SK-N-SH (cell line): ENCODE measurements around the gene MROH2A. TPM values are rescaled to one million over a fixed set of nuclear protein-coding genes. Genes with fewer than 3 reads are reported as not detected.

Source experiments
- CTCF ChIA-PET: fragments of 300-600, 350-600 bp; formaldehyde crosslinking; extraction: SDS; loops from one replicate; lab custom pipeline; 2021; lab: Yijun Ruan, JAX
- POLR2A ChIA-PET: fragments of 350-600 bp; sonication (Branson Sonifier 250); formaldehyde crosslinking; extraction: SDS; loops from one replicate; lab custom pipeline; 2020; ENCODE audit warnings: antibody characterized with exemption, inconsistent platforms; lab: Yijun Ruan, JAX
- DNase-seq: peaks from one replicate; pipeline ENCODE4 v3.0.0; 2012
- H2AFZ ChIP-seq: fragments of 200-600 bp; sonication (generic); 2 replicates; pipeline ENCODE4 v1.8.1; 2016; ENCODE audit warnings: antibody characterized with exemption, mild to moderate bottlenecking, low read depth
- H3F3A ChIP-seq: fragments of 200-600 bp; sonication (generic); replicated peaks from 2 replicates; pipeline ENCODE3; 2016; ENCODE audit warnings: antibody characterized with exemption, mild to moderate bottlenecking; ENCODE audit not compliant: insufficient read depth
- H3K27ac ChIP-seq, 2 experiments: fragments of 200-500 bp in 1 of 2; fragments of 200-600 bp in 1 of 2; sonication (Bioruptor generic) in 1 of 2; sonication (generic), shearing (Covaris generic) in 1 of 2; 2 replicates each; pipeline versions ENCODE4 v1.5.1 to v1.6.1; 2014 to 2016; ENCODE audit warnings: low read depth in 2 of 2, inconsistent platforms in 1 of 2, low read length in 1 of 2, mild to moderate bottlenecking in 1 of 2, mixed read lengths in 1 of 2
- H3K27me3 ChIP-seq: fragments of 200-600 bp; sonication (generic), shearing (Covaris generic); 2 replicates; pipeline ENCODE4 v1.6.1; 2016; ENCODE audit warnings: mixed run types; ENCODE audit not compliant: insufficient read depth
- H3K36me3 ChIP-seq, 2 experiments: fragments of 200-500 bp in 1 of 2; fragments of 200-600 bp in 1 of 2; sonication (Bioruptor generic) in 1 of 2; sonication (generic) in 1 of 2; replicated peaks in 1 of 2; 2 replicates each; pipeline versions ENCODE3 to v1.5.1; 2014 to 2016; ENCODE audit warnings: low read length in 1 of 2, mild to moderate bottlenecking in 1 of 2; ENCODE audit not compliant: insufficient read depth in 2 of 2, control insufficient read depth in 1 of 2
- H3K4me1 ChIP-seq, 2 experiments: fragments of 200-500 bp in 1 of 2; fragments of 200-600 bp in 1 of 2; sonication (Bioruptor generic) in 1 of 2; sonication (generic), shearing (Covaris generic) in 1 of 2; 2 replicates each; pipeline versions ENCODE4 v1.5.1 to v1.6.1; 2014 to 2016; ENCODE audit warnings: low read depth in 1 of 2, low read length in 1 of 2, mixed run types in 1 of 2; ENCODE audit not compliant: insufficient read depth in 2 of 2, control insufficient read depth in 1 of 2
- H3K4me2 ChIP-seq: fragments of 200-600 bp; sonication (generic), shearing (Covaris generic); 2 replicates; pipeline ENCODE4 v1.6.1; 2017; ENCODE audit warnings: mixed run types
- H3K4me3 ChIP-seq, 2 experiments: fragments of 200-500 bp in 1 of 2; fragments of 200-600 bp in 1 of 2; sonication (Bioruptor generic) in 1 of 2; sonication (generic), shearing (Covaris generic) in 1 of 2; 2 replicates each; pipeline versions ENCODE4 v1.5.1 to v1.8.1; 2014 to 2016; ENCODE audit warnings: low read depth in 2 of 2, inconsistent platforms in 1 of 2, low read length in 1 of 2, mild to moderate bottlenecking in 1 of 2, mixed read lengths in 1 of 2, moderate library complexity in 1 of 2
- H3K79me2 ChIP-seq: fragments of 200-600 bp; sonication (generic); 2 replicates; pipeline ENCODE4 v1.8.1; 2017; ENCODE audit warnings: mild to moderate bottlenecking; ENCODE audit not compliant: insufficient read depth
- H3K9ac ChIP-seq: fragments of 200-600 bp; sonication (generic); 2 replicates; pipeline ENCODE4 v1.6.1; 2017; ENCODE audit warnings: mixed run types
- H3K9me2 ChIP-seq: fragments of 200-600 bp; sonication (generic); 2 replicates; pipeline ENCODE4 v1.6.1; 2017; ENCODE audit warnings: mixed run types
- H3K9me3 ChIP-seq: fragments of 200-600 bp; sonication (generic); 2 replicates; pipeline ENCODE4 v1.6.1; 2017; ENCODE audit warnings: mixed run types, mild to moderate bottlenecking, moderate library complexity
- H4K20me1 ChIP-seq: fragments of 200-600 bp; sonication (generic); 2 replicates; pipeline ENCODE4 v1.6.1; 2017; ENCODE audit warnings: mild to moderate bottlenecking, mixed run types; ENCODE audit not compliant: insufficient read depth
- EZH2phosphoT487 ChIP-seq: fragments of 200-600 bp; sonication (generic); IDR thresholded peaks from 2 replicates; pipeline ENCODE4 v1.6.1; 2017; ENCODE audit warnings: low read depth, mixed run types, mild to moderate bottlenecking, antibody characterized with exemption, moderate library complexity, borderline replicate concordance
- FOSL2 ChIP-seq: IDR thresholded peaks from 2 replicates; pipeline ENCODE4 v1.4.0; 2012; ENCODE audit warnings: low read depth, mild to moderate bottlenecking, moderate library complexity, borderline replicate concordance
- FOXJ3 ChIP-seq: sonication (generic); formaldehyde crosslinking; IDR thresholded peaks from 2 replicates; pipeline ENCODE4 v1.5.1; 2020; ENCODE audit warnings: mild to moderate bottlenecking, missing genetic modification reagents
- GABPA ChIP-seq: IDR thresholded peaks from 2 replicates; pipeline ENCODE4 v1.4.0; 2012; ENCODE audit warnings: low read depth, mild to moderate bottlenecking
- GATA2 ChIP-seq: sonication (generic); formaldehyde crosslinking; IDR thresholded peaks from 2 replicates; pipeline ENCODE4 v1.5.0; 2020; ENCODE audit warnings: mild to moderate bottlenecking, missing genetic modification reagents
- IRF3 ChIP-seq: fragments of 150-350 bp; IDR thresholded peaks from 2 replicates; pipeline ENCODE4 v1.6.1; 2016; ENCODE audit warnings: mild to moderate bottlenecking, low read depth, low read length
- MXI1 ChIP-seq: IDR thresholded peaks from 2 replicates; pipeline ENCODE4 v1.6.1; 2012; ENCODE audit warnings: mild to moderate bottlenecking, low read depth, low read length, improper control_type of control experiment
- PBX3 ChIP-seq: IDR thresholded peaks from 2 replicates; pipeline ENCODE4; 2012
- POLR2AphosphoS5 ChIP-seq: IDR thresholded peaks from 2 replicates; pipeline ENCODE4 v1.6.1; 2012; ENCODE audit warnings: low read depth, low read length
- REST ChIP-seq: IDR thresholded peaks from 2 replicates; pipeline ENCODE4 v1.6.1; 2012; ENCODE audit warnings: mild to moderate bottlenecking, low read depth, low read length, moderate library complexity
- RXRA ChIP-seq: IDR thresholded peaks from 2 replicates; pipeline ENCODE4 v1.4.0; 2012; ENCODE audit warnings: low read depth, mild to moderate bottlenecking, borderline replicate concordance
- SIN3A ChIP-seq: IDR thresholded peaks from 2 replicates; pipeline ENCODE4 v1.6.1; 2012; ENCODE audit warnings: low read depth, mild to moderate bottlenecking, low read length, moderate library complexity, borderline replicate concordance
- SMC3 ChIP-seq: IDR thresholded peaks from 2 replicates; pipeline ENCODE4 v1.6.1; 2012; ENCODE audit warnings: low read depth, low read length, improper control_type of control experiment
- TAF1 ChIP-seq: IDR thresholded peaks from 2 replicates; pipeline ENCODE4 v1.6.1; 2012; ENCODE audit warnings: low read depth, mild to moderate bottlenecking, low read length, moderate library complexity, borderline replicate concordance
- TEAD4 ChIP-seq: IDR thresholded peaks from 2 replicates; pipeline ENCODE4 v1.4.0; 2012; ENCODE audit warnings: mild to moderate bottlenecking, borderline replicate concordance; ENCODE audit not compliant: insufficient read depth
- USF1 ChIP-seq: IDR thresholded peaks from 2 replicates; pipeline ENCODE4 v1.4.0; 2012; ENCODE audit warnings: low read depth, borderline replicate concordance
- USF2 ChIP-seq: fragments of 150-350 bp; IDR thresholded peaks from 2 replicates; pipeline ENCODE4 v1.6.1; 2017; ENCODE audit warnings: antibody characterized with exemption, low read length, low read depth, borderline replicate concordance
- WGBS: methylation state at CpG from one replicate; pipeline ENCODE4 v1.1.6; 2017; ENCODE audit warnings: low lambda C conversion rate; 5-methylcytosine and 5-hydroxymethylcytosine counted together
- polyA plus RNA-seq, 3 experiments: library from polyadenylated mRNA; depleted of rRNA; stranded (reverse); fragments of >200 nt; gene quantifications; 2 replicates each; pipeline ENCODE4 v1.2.3, GENCODE V29; 2012

MROH2A gene
- polyA plus RNA-seq, 1 of the 3 experiments (the other 2 are of a cell fraction) = 0.02 TPM

- Histone ChIP-seq H3K9me3 (no peaks in the 10 kb centered on the region), H3K4me3 (no peak overlapping the region), H3K9me2 (no peaks in the 10 kb centered on the region), H3K36me3 (no peaks in the 10 kb centered on the region), H3K9ac (no peak overlapping the region), H3K27ac (no peak overlapping the region), H3K4me1 (no peaks in the 10 kb centered on the region), H3K4me2 (no peak overlapping the region), H3F3A (no peaks in the 10 kb centered on the region), H4K20me1 (no peaks in the 10 kb centered on the region), H3K27me3 (no peaks in the 10 kb centered on the region), H3K79me2 (no peaks in the 10 kb centered on the region), H2AFZ (no peak overlapping the region)
- POLR2A ChIA-PET = no interaction called here
- DNase-seq = no peak
- WGBS = 43% methylated on average over 4 of the region's 4 CpGs
- no peak for TF ChIP-seq EZH2phosphoT487
- no peak for TF ChIP-seq SIN3A
- no peak for TF ChIP-seq TEAD4
- TF ChIP-seq RXRA = no peak
- TF ChIP-seq IRF3 = no peak
- no peak for TF ChIP-seq POLR2AphosphoS5
- no peak for TF ChIP-seq FOXJ3 (CRISPR knock-in tag)
- no peak for TF ChIP-seq TAF1
- TF ChIP-seq FOSL2 = no peak
- no peak for TF ChIP-seq MXI1
- no peak for TF ChIP-seq GATA2
- no peak for TF ChIP-seq GABPA
- TF ChIP-seq PBX3 = no peak
- TF ChIP-seq USF2 = no peak
- no peak for TF ChIP-seq REST
- TF ChIP-seq SMC3 = no peak
- TF ChIP-seq USF1 = no peak
- CTCF ChIA-PET = no interaction called here
Observed at GRCh38 chr2:233780771-233781170, 2.6 kb downstream of the MROH2A start.
